OCI-LY3 (cell line): ENCODE data around the gene CDAN1.

Source experiments
- H2AFZ ChIP-seq: fragments of 200-600, 300-600 bp; shearing (Covaris generic); 2 replicates; pipeline ENCODE4 v1.6.0; 2014; ENCODE audit warnings: antibody characterized with exemption, low read depth, low read length
- H3K27ac ChIP-seq: fragments of 200-600, 300-600 bp; sonication (generic); 2 replicates; pipeline ENCODE4 v1.5.1; 2014; ENCODE audit warnings: mild to moderate bottlenecking, low read length, moderate library complexity, mixed read lengths
- H3K27me3 ChIP-seq: fragments of 200-600, 300-600 bp; sonication (generic); 2 replicates; pipeline ENCODE4 v1.6.1; 2014; ENCODE audit warnings: low read depth, low read length, mixed read lengths
- H3K36me3 ChIP-seq: fragments of 200-600, 300-600 bp; sonication (generic); replicated peaks from 2 replicates; pipeline ENCODE3; 2014; ENCODE audit warnings: low read depth, low read length, mixed read lengths
- H3K4me1 ChIP-seq: fragments of 300-600, 200-600 bp; sonication (generic); 2 replicates; pipeline ENCODE4 v1.6.1; 2014; ENCODE audit warnings: low read length, mixed read lengths
- H3K4me2 ChIP-seq: fragments of 200-600, 300-600 bp; sonication (generic); 2 replicates; pipeline ENCODE4 v1.6.1; 2014; ENCODE audit warnings: low read length, mixed read lengths
- H3K4me3 ChIP-seq: fragments of 300-600, 200-600 bp; sonication (generic); 2 replicates; pipeline ENCODE4 v1.5.1; 2014; ENCODE audit warnings: antibody characterized with exemption, mild to moderate bottlenecking, low read length, moderate library complexity
- H3K79me2 ChIP-seq: fragments of 300-600, 200-600 bp; shearing (Covaris generic); 2 replicates; pipeline ENCODE4 v1.6.1; 2014; ENCODE audit warnings: mild to moderate bottlenecking, low read length, mixed read lengths
- H3K9ac ChIP-seq: fragments of 300-600, 200-600 bp; shearing (Covaris generic); 2 replicates; pipeline ENCODE4 v1.6.0; 2014; ENCODE audit warnings: mild to moderate bottlenecking, low read length, moderate library complexity
- H3K9me3 ChIP-seq: fragments of 200-600, 300-600 bp; shearing (Covaris generic); 2 replicates; pipeline ENCODE4 v1.6.1; 2014; ENCODE audit warnings: low read length, mixed read lengths; ENCODE audit not compliant: insufficient read depth
- H4K20me1 ChIP-seq: fragments of 200-600, 300-600 bp; sonication (generic); 2 replicates; pipeline ENCODE4 v1.6.1; 2016; ENCODE audit warnings: low read length, mixed read lengths; ENCODE audit not compliant: insufficient read depth
- EZH2phosphoT487 ChIP-seq: fragments of 200-600 bp; shearing (Covaris generic); IDR thresholded peaks from 2 replicates; pipeline ENCODE4 v1.6.1; 2018; ENCODE audit warnings: antibody characterized with exemption, mixed run types, low read depth
- TF ChIP-seq, protein P1 (sequence below): fragments of 200-600, 300-600 bp; sonication (generic); IDR thresholded peaks from 2 replicates; pipeline ENCODE4 v1.5.1; 2014; ENCODE audit warnings: antibody characterized with exemption, low read length, low read depth

The CDAN1 gene

DNA sequence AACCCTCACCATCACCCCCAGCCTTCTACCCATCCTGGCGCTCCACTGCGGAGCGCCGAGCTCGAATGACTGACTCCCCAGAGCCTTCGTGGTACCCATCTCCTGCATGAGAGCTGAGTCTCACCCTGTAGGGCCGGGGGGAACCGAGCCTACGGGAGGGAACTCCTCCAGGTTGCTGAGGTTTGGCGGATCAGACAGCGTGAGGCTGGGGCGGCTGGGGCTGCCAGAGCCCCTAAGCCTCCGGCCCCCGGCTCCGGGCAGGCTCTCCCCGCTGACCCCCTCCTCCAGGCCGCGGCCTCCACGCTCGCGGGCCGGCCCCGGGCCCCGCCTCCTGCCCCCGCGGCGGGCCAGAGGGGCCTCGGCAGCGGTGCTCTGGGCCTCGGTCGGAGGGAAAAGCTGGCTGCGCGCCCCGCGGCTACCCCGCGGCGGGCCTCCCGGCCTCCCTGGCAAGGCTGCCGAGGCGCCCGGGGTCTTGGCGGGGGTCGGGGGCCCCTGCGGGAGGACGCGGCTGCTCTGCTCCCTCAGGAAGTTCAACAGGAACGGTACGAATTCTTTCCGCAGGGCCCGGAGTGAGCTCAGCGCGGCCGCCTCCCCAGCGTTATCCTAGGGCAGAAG is 643 bp downstream of the CDAN1 start:
- TF ChIP-seq, protein P1, sequence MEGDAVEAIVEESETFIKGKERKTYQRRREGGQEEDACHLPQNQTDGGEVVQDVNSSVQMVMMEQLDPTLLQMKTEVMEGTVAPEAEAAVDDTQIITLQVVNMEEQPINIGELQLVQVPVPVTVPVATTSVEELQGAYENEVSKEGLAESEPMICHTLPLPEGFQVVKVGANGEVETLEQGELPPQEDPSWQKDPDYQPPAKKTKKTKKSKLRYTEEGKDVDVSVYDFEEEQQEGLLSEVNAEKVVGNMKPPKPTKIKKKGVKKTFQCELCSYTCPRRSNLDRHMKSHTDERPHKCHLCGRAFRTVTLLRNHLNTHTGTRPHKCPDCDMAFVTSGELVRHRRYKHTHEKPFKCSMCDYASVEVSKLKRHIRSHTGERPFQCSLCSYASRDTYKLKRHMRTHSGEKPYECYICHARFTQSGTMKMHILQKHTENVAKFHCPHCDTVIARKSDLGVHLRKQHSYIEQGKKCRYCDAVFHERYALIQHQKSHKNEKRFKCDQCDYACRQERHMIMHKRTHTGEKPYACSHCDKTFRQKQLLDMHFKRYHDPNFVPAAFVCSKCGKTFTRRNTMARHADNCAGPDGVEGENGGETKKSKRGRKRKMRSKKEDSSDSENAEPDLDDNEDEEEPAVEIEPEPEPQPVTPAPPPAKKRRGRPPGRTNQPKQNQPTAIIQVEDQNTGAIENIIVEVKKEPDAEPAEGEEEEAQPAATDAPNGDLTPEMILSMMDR: no peak
- TF ChIP-seq EZH2phosphoT487: no peak
- H2AFZ ChIP-seq: peak overlapping the region; percentile 27; the same call in 1 of the 2 replicates
- H3K9me3 ChIP-seq: no peaks in the 10 kb centered on the region
- peak overlapping the region; percentile 86 for H3K9ac ChIP-seq
- no peaks in the 10 kb centered on the region for H3K27me3 ChIP-seq
- peaks cover 4% of the 10 kb centered on the region; the same call in 1 of the 2 replicates for H4K20me1 ChIP-seq
- H3K36me3 ChIP-seq: peaks cover 28% of the 10 kb centered on the region
- H3K4me2 ChIP-seq: peak overlapping the region; percentile 93
- H3K27ac ChIP-seq: peak overlapping the region; percentile 14; the same call in 1 of the 2 replicates
- H3K4me3 ChIP-seq: peak overlapping the region; percentile 95
- peaks cover 18% of the 10 kb centered on the region for H3K79me2 ChIP-seq
- peaks cover 27% of the 10 kb centered on the region for H3K4me1 ChIP-seq

- Histone ChIP-seq H3K79me2 (peaks cover 18% of the 10 kb centered on the region), H4K20me1 (peaks cover 4% of the 10 kb centered on the region; the same call in 1 of the 2 replicates), H3K36me3 (peaks cover 33% of the 10 kb centered on the region), H3K27me3 (no peaks in the 10 kb centered on the region), H3K9me3 (no peaks in the 10 kb centered on the region), H3K4me2 (peak overlapping the region; percentile 93), H3K9ac (peak overlapping the region; percentile 86), H2AFZ (no peak overlapping the region), H3K4me3 (peak overlapping the region; percentile 95), H3K4me1 (peaks cover 27% of the 10 kb centered on the region), H3K27ac (no peak overlapping the region)
- no peak for TF ChIP-seq EZH2phosphoT487
- TF ChIP-seq, protein P1: no peak
Observed at GRCh38 chr15:42735382-42736165, 1.4 kb downstream of the CDAN1 start.

DNA sequence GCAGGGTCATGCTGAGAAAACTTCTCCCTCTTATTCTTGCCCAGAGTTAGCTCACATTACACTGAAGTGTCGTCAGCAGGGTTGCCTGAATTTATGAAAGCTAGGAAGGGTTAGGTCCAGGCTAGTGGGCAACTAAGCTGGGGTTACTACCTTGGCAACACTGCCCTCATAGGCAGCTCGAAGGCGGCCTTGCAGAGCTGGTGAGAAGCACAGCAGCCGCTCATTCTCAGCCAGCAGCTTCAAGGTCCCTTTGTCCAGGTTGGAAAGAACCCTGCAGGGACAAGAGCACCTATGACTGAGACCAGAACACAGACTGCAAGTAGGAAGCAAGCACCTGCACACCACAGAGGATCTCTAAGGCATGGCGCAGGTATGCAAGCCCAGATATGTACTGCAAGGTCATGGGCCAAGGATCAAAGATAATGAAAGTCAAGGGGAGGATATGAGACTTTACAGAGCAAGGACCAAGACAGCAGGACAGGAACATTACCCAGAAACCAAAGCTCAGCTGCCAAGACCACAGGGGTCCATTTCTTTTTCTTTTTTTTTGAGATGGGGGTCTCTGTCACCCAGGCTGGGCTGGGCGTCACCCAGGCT is 2.8 kb downstream of the CDAN1 start:
- TF ChIP-seq EZH2phosphoT487: no peak
- TF ChIP-seq, protein P1: no peak
- peaks cover 4% of the 10 kb centered on the region; the same call in 1 of the 2 replicates for H4K20me1 ChIP-seq
- no peak overlapping the region for H3K9ac ChIP-seq
- peak overlapping the region; percentile 93; the same call in 1 of the 2 replicates for H3K4me2 ChIP-seq
- H2AFZ ChIP-seq: no peak overlapping the region
- H3K9me3 ChIP-seq: no peaks in the 10 kb centered on the region
- peaks cover 42% of the 10 kb centered on the region for H3K36me3 ChIP-seq
- H3K27me3 ChIP-seq: no peaks in the 10 kb centered on the region
- no peak overlapping the region for H3K4me3 ChIP-seq
- H3K4me1 ChIP-seq: peaks cover 27% of the 10 kb centered on the region
- no peak overlapping the region for H3K27ac ChIP-seq
- H3K79me2 ChIP-seq: peaks cover 18% of the 10 kb centered on the region

DNA sequence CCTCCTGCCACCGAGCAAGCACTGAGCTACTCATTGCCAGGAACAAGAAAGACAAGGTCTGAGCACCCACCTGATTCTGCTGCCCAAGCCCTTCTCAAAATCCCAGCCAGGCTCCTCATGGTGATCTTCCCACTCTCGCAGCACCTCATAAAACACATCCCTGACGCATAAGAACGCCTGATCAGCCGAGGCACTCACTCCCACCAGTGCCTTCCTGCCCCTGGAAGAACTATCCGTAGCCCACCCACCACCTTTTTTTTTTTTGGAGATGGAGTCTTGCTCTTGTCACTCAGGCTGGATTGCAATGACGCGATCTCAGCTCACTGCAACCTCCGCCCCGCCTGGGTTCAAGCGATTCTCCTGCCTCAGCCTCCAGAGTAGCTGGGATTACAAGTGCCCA is 3.9 kb downstream of the CDAN1 start:
- H4K20me1 ChIP-seq: peaks cover 4% of the 10 kb centered on the region; the same call in 1 of the 2 replicates
- no peaks in the 10 kb centered on the region for H3K9me3 ChIP-seq
- H2AFZ ChIP-seq: no peak overlapping the region
- no peak overlapping the region for H3K27ac ChIP-seq
- no peak overlapping the region for H3K4me2 ChIP-seq
- peaks cover 27% of the 10 kb centered on the region for H3K4me1 ChIP-seq
- no peaks in the 10 kb centered on the region for H3K27me3 ChIP-seq
- no peak overlapping the region for H3K4me3 ChIP-seq
- peaks cover 18% of the 10 kb centered on the region for H3K79me2 ChIP-seq
- TF ChIP-seq, protein P1: no peak
- no peak for TF ChIP-seq EZH2phosphoT487
- peaks cover 46% of the 10 kb centered on the region for H3K36me3 ChIP-seq
- H3K9ac ChIP-seq: no peak overlapping the region
